Coronary artery (tissue), 2 donors: ENCODE data around the gene LINC00632.
"Not testable (repeated sequence)": the region's sequence is repeated elsewhere in the genome, so short reads cannot be mapped to it uniquely, and the experiment has no call there.

Experiments
- DNase-seq: peaks from one replicate; pipeline ENCODE4 v3.0.0-alpha.2; 2017; ENCODE audit warnings: low spot score
- H3K27ac ChIP-seq, 2 donors: fragments of 200-600 bp; sonication (generic); one replicate each; pipeline ENCODE4 v1.5.1; 2016 to 2019
- H3K4me3 ChIP-seq: fragments of 200-600 bp; sonication (generic); 2 replicates; pipeline ENCODE4 v1.5.1; 2016; ENCODE audit warnings: mild to moderate bottlenecking, moderate library complexity
- CTCF ChIP-seq: fragments of 200-600 bp; sonication (generic); IDR thresholded peaks from one replicate; pipeline ENCODE4 v1.5.1; 2019; ENCODE audit warnings: antibody characterized with exemption

LINC00632 gene

GRCh38 chrX:140709421-140709846 is at the start of gene LINC00632:
TSS of gene LINC00632 (plus strand) at chrX:140709759.
- TF ChIP-seq CTCF, result no peak
- Histone ChIP-seq H3K27ac (no peak within 1 kb of the TSS), H3K4me3 (peak within 1 kb of the TSS; percentile 55)
- DNase-seq, result no peak

DNA sequence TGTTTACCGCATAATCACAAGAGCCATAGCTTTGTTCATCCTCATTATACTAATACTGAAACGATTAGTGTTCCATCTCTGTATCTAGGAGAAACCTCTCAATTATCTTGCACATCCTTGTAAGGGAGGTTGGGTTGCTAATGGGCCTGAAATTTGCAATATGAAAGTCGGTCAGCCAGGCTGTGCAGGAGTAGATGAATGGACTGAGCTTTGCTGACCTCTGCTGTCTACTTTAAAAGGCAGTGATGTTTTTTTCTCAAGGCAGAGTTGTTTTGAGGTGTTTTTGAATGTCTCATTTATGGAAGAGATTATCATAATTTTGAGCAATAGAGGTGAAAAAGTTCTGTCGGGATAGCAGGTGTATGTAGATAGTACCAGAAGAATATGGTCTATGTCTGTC is 47.9 kb upstream of the LINC00632 start:
- Histone ChIP-seq H3K4me3 (no peak overlapping the region), H3K27ac (no peak overlapping the region)
- DNase-seq, result no peak
- TF ChIP-seq CTCF, result no peak

DNA sequence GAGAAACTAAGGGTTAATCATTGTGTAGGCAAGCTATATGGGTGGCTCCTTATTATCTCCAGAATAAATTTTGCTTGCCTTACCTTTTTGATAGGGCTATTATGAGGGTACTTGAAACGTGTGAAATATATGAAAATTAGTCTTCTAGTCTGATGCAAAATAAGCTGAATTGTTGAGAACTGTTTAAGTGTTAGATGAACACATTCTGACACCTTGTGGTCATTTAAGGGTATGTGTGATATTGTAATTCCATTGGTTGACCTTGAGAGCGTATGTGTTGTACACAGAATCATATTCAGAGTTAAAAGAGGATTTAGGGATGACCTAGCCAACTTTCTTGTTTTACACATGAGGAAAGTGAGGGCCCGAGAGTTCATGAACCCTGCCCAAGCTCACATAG is 44.6 kb upstream of the LINC00632 start:
- Histone ChIP-seq H3K27ac (no peak overlapping the region), H3K4me3 (no peak overlapping the region)
- no peak for TF ChIP-seq CTCF
- DNase-seq, result no peak

DNA sequence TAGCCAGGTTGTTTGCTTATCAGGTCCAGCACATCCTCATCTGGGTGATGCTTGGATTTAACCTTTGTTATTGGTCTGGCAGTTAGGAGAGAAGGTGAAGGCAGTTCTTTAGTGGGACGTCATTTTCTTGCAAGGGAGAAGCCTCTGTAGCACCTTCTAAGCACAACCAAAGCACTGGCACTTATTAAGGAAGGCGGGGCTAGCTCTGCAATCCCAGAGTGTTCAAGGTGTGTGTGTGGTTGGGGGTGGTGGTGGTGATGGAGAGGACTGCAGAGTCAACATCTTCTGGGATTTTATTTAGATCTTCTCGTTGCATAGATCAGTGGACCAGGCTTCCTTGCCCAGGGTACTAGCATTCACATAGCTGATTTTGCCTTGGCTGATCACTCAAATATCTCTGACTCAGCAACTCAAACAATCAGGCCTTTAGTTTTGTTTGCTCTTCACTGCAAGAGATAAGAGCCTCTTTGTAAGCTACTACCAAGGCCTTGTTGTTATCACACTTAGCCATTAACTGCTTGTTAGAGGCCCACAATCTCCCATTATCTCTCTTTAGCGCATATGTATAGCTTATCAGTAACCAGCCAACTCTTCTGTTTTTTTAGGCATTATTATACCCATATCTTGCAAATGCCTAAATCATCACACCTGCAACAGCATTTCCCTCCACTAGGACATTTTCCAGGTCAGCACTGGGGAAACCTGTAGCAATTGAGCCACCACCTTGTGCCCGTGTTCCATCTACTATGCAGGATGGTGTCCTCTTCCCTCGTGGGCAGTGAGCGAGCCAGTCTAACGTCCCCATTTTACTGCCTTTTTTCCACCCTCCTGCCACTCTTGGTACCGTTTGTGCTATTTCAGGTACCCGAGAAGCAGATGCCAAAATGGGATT is 36.5 kb upstream of the LINC00632 start:
- DNase-seq, result no peak
- H3K27ac ChIP-seq, result no peak overlapping the region
- no peak overlapping the region for H3K4me3 ChIP-seq
- no peak for TF ChIP-seq CTCF

DNA sequence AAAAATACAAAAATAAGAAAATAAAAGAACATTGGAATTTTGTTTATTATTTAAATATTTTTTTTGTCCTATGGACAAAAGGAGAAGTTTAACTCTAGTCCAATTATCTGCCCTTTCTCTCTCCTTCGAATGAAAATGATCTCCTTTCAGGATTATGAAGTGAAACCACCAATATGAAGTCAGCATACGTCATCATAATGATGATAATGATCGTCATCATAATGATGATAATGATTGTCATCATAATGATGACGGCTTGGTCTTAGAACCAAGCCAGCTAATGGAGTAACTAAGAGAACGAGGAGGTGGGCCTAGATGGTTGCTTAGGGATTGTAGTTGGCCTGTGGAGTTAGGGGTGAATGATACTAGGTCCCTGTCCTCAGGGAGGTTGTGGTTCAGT is 21.9 kb upstream of the LINC00632 start:
- no peak for TF ChIP-seq CTCF
- Histone ChIP-seq H3K4me3 (no peak overlapping the region), H3K27ac (no peak overlapping the region)
- no peak for DNase-seq

- not testable (repeated sequence) for DNase-seq, H3K27ac ChIP-seq, H3K4me3 ChIP-seq
Measured at GRCh38 chrX:140691596-140691995, 18.0 kb upstream of the LINC00632 start.

DNA sequence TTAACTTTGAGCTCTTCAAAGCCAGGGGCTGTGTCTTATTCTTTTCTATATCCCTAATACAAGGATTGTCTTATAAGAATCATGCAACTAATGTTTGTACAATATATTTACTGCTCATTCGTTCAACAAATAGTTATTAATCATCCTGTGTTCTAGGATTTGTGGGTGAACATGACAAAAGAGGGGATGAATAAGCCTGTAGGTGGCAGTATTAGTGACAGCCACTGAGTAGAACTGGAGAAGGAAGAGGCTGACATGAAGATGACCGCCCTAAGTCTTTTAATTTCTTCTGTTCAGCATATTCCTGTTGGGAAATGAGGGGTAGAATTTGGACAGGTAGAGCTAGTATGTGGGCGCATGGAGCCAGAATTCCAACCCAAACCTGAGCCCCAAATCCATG is 11.9 kb upstream of the LINC00632 start:
- TF ChIP-seq CTCF, result no peak

More for the DNA sequence above, 11.9 kb upstream of the LINC00632 start:
- Histone ChIP-seq H3K4me3 (no peak overlapping the region), H3K27ac (no peak overlapping the region)
- no peak for DNase-seq
